ENCODE data around the gene SERPINE2.

DNA sequence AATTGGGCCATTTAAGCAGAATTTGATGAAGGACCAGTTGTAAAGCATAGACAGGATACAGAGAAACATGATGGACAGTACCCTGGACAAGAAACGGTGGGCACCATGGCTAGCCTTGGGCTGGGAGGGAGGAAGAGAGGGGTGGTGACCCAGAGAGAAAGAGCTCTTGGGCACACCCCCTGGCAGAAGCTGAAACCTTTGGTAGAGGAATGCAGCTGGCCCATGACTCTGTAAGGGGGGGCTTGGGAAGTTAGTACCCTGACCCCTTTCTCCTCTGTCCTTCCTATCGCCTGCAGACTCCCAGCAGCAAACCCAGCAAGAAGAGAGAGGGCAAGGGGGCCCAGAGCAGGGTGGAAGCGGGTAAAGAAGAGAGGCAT is 49.2 kb downstream of the SERPINE2 start:
- TF ChIP-seq, protein P1, sequence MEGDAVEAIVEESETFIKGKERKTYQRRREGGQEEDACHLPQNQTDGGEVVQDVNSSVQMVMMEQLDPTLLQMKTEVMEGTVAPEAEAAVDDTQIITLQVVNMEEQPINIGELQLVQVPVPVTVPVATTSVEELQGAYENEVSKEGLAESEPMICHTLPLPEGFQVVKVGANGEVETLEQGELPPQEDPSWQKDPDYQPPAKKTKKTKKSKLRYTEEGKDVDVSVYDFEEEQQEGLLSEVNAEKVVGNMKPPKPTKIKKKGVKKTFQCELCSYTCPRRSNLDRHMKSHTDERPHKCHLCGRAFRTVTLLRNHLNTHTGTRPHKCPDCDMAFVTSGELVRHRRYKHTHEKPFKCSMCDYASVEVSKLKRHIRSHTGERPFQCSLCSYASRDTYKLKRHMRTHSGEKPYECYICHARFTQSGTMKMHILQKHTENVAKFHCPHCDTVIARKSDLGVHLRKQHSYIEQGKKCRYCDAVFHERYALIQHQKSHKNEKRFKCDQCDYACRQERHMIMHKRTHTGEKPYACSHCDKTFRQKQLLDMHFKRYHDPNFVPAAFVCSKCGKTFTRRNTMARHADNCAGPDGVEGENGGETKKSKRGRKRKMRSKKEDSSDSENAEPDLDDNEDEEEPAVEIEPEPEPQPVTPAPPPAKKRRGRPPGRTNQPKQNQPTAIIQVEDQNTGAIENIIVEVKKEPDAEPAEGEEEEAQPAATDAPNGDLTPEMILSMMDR (IDR thresholded peaks at IDR 0.05; ENCODE audit: insufficient read depth, low read length, poor library complexity, severe bottlenecking): no peak
- no peak for TF ChIP-seq EZH2phosphoT487 (conservative IDR thresholded peaks at IDR 0.05; ENCODE audit: low read length)

All from SU-DHL-6 (cell line).